GM18517 (cell line): ENCODE results near the gene BMP8B.
"Not testable (repeated sequence)": the region's sequence is repeated elsewhere in the genome, so short reads cannot be mapped to it uniquely, and the experiment has no call there.

ENCODE experiments used
- ATAC-seq: cut with Tn5 transposase; IDR thresholded peaks from one replicate; pipeline ENCODE4 v1.9.1; 2021; ENCODE audit warnings: mild to moderate bottlenecking, moderate library complexity; ENCODE audit not compliant: unreplicated experiment

BMP8B gene

GRCh38 chr1:39788758-39789570 lies at the start of gene BMP8B:
Gene BMP8B (minus strand): TSS chr1:39788865. CDS start chr1:39788485, 380 bp downstream.
- ATAC-seq, result peak; percentile 57

- ATAC-seq, result no peak
Measured at GRCh38 chr1:39836595-39837110, 48.0 kb upstream of the BMP8B start.

- no peak for ATAC-seq
Measured at GRCh38 chr1:39835935-39836594, 47.4 kb upstream of the BMP8B start.

- no peak for ATAC-seq
Measured at GRCh38 chr1:39835110-39835509, 46.4 kb upstream of the BMP8B start.

GRCh38 chr1:39833621-39834385 lies 45.1 kb upstream of the BMP8B start:
- no peak for ATAC-seq

GRCh38 chr1:39833121-39833520 lies 44.5 kb upstream of the BMP8B start:
- ATAC-seq, result no peak

- no peak for ATAC-seq
Measured at GRCh38 chr1:39832294-39832693, 43.6 kb upstream of the BMP8B start.

GRCh38 chr1:39829791-39830533 lies 41.3 kb upstream of the BMP8B start:
- ATAC-seq, result no peak

GRCh38 chr1:39828734-39829133 lies 40.1 kb upstream of the BMP8B start:
- no peak for ATAC-seq

GRCh38 chr1:39828255-39828654 lies 39.6 kb upstream of the BMP8B start:
- not testable (repeated sequence) for ATAC-seq

- no peak for ATAC-seq
Measured at GRCh38 chr1:39827201-39827600, 38.5 kb upstream of the BMP8B start.

- ATAC-seq, result no peak
Measured at GRCh38 chr1:39826583-39826982, 37.9 kb upstream of the BMP8B start.

GRCh38 chr1:39825432-39825941 lies 36.8 kb upstream of the BMP8B start:
- peak; percentile 48 for ATAC-seq

GRCh38 chr1:39823450-39823849 lies 34.8 kb upstream of the BMP8B start:
- not testable (repeated sequence) for ATAC-seq

- no peak for ATAC-seq
Measured at GRCh38 chr1:39822146-39822545, 33.5 kb upstream of the BMP8B start.

- ATAC-seq, result no peak
Measured at GRCh38 chr1:39819091-39819812, 30.6 kb upstream of the BMP8B start.

GRCh38 chr1:39818482-39818881 lies 29.8 kb upstream of the BMP8B start:
- ATAC-seq, result no peak

GRCh38 chr1:39817091-39817932 lies 28.6 kb upstream of the BMP8B start:
- peak; percentile 84 for ATAC-seq
